H1 (cell line): ENCODE measurements around the gene INPP4A. TPM values are rescaled to one million over a fixed set of nuclear protein-coding genes. Genes with fewer than 3 reads are reported as not detected.

Experiments used
- CTCF ChIA-PET: fragments of 300-600 bp; sonication (Branson Sonifier 250); formaldehyde crosslinking; loops from one replicate; lab custom pipeline; 2021; ENCODE audit not compliant: partially characterized antibody; lab: Charles Lee
- POLR2A ChIA-PET: fragments of 300-600 bp; sonication (Branson Sonifier 250); formaldehyde crosslinking; loops from one replicate; lab custom pipeline; 2021; ENCODE audit warnings: inconsistent platforms; ENCODE audit not compliant: partially characterized antibody; lab: Charles Lee
- DNase-seq, 2 experiments: peaks; one replicate each; pipeline versions ENCODE4 v3.0.0 to v3.0.0-alpha.2; 2010 to 2022; ENCODE audit warnings: low spot score in 2 of 2, low read depth in 1 of 2, mixed read lengths in 1 of 2
- FAIRE-seq: peaks from 2 replicates; lab custom pipeline; 2011; peaks lifted over from hg19 to GRCh38; lab: Jason Lieb, UNC
- H2AFZ ChIP-seq: 2 replicates; pipeline ENCODE4 v1.8.1; 2012; ENCODE audit warnings: low read length, inconsistent platforms
- H2AK5ac ChIP-seq: 2 replicates; pipeline ENCODE4 v1.6.1; 2013; ENCODE audit warnings: low read depth, low read length
- H2BK120ac ChIP-seq: replicated peaks from 2 replicates; pipeline ENCODE3; 2013; ENCODE audit warnings: low read depth, low read length, inconsistent platforms
- H2BK12ac ChIP-seq: 2 replicates; pipeline ENCODE4 v1.6.1; 2013; ENCODE audit warnings: low read depth, low read length
- H2BK15ac ChIP-seq: 2 replicates; pipeline ENCODE4 v1.6.1; 2013; ENCODE audit warnings: low read length
- H2BK20ac ChIP-seq: 2 replicates; pipeline ENCODE4 v1.6.1; 2013; ENCODE audit warnings: low read length
- H2BK5ac ChIP-seq: 2 replicates; pipeline ENCODE4 v1.6.1; 2013; ENCODE audit warnings: low read depth, low read length
- H3K14ac ChIP-seq: 2 replicates; pipeline ENCODE4 v1.6.1; 2013; ENCODE audit warnings: inconsistent platforms; ENCODE audit not compliant: insufficient read length
- H3K18ac ChIP-seq: 2 replicates; pipeline ENCODE4 v1.6.1; 2013; ENCODE audit warnings: low read length; ENCODE audit errors: extremely low read depth
- H3K23ac ChIP-seq: 2 replicates; pipeline ENCODE4 v1.6.1; 2013; ENCODE audit warnings: inconsistent platforms; ENCODE audit not compliant: insufficient read length
- H3K23me2 ChIP-seq: 2 replicates; pipeline ENCODE4 v1.6.1; 2013; ENCODE audit warnings: low read depth, low read length
- H3K27ac ChIP-seq: 2 replicates; pipeline ENCODE4 v1.6.1; 2011; ENCODE audit warnings: low read depth, low read length, inconsistent platforms
- H3K27me3 ChIP-seq, 4 experiments: replicated peaks in 1 of 4; 1 replicate in 1 of 4; 2 replicates in 3 of 4; pipeline versions ENCODE4 v1.6.1 to v1.8.1; 2011 to 2013; ENCODE audit warnings: low read length in 3 of 4, mild to moderate bottlenecking in 3 of 4, inconsistent platforms in 2 of 4, mixed read lengths in 2 of 4, moderate library complexity in 1 of 4; ENCODE audit not compliant: control insufficient read depth in 3 of 4, insufficient read depth in 3 of 4; ENCODE audit errors: extremely low read depth in 1 of 4
- H3K36me3 ChIP-seq, 4 experiments: 2 replicates each; pipeline versions ENCODE4 v1.6.1 to v1.8.1; 2011 to 2013; ENCODE audit warnings: mild to moderate bottlenecking in 4 of 4, low read length in 3 of 4, moderate library complexity in 2 of 4, control low read depth in 1 of 4, inconsistent platforms in 1 of 4; ENCODE audit not compliant: insufficient read depth in 4 of 4, control insufficient read depth in 2 of 4
- H3K4ac ChIP-seq: replicated peaks from 2 replicates; pipeline ENCODE3; 2013; ENCODE audit warnings: low read length, low read depth, mixed read lengths, inconsistent platforms; ENCODE audit not compliant: insufficient read length
- H3K4me1 ChIP-seq, 4 experiments: replicated peaks in 1 of 4; 1 replicate in 1 of 4; 2 replicates in 3 of 4; pipeline versions ENCODE4 v1.6.1 to v1.8.1; 2011 to 2013; ENCODE audit warnings: low read length in 3 of 4, inconsistent platforms in 2 of 4, mixed read lengths in 1 of 4; ENCODE audit not compliant: insufficient read depth in 4 of 4, control insufficient read depth in 3 of 4
- H3K4me2 ChIP-seq, 2 experiments: 2 replicates each; pipeline versions ENCODE4 v1.6.1 to v1.8.1; 2011 to 2013; ENCODE audit warnings: low read depth in 2 of 2, low read length in 2 of 2, control low read depth in 1 of 2, inconsistent platforms in 1 of 2, mild to moderate bottlenecking in 1 of 2; ENCODE audit not compliant: insufficient read depth in 1 of 2
- H3K4me3 ChIP-seq, 4 experiments: fragments of 200-600, 300-600 bp in 1 of 4; sonication (generic), shearing (Covaris generic), sonication (Bioruptor Twin) in 1 of 4; 2 replicates each; pipeline versions ENCODE4 v1.5.1 to v1.8.1; 2011 to 2016; ENCODE audit warnings: low read length in 4 of 4, low read depth in 3 of 4, control low read depth in 2 of 4, inconsistent platforms in 2 of 4, mild to moderate bottlenecking in 2 of 4, mixed read lengths in 1 of 4, moderate library complexity in 1 of 4; ENCODE audit not compliant: insufficient read depth in 2 of 4; ENCODE audit errors: extremely low read depth in 1 of 4
- H3K56ac ChIP-seq: replicated peaks from 2 replicates; pipeline ENCODE3; 2013; ENCODE audit warnings: low read depth, mild to moderate bottlenecking, mixed read lengths, low read length, inconsistent platforms; ENCODE audit not compliant: insufficient read length
- H3K79me1 ChIP-seq: 2 replicates; pipeline ENCODE4 v1.6.1; 2013; ENCODE audit warnings: low read depth, low read length, control low read depth
- H3K79me2 ChIP-seq, 2 experiments: 2 replicates each; pipeline versions ENCODE4 v1.6.1 to v1.8.1; 2012 to 2013; ENCODE audit warnings: low read length in 2 of 2, mild to moderate bottlenecking in 2 of 2, inconsistent platforms in 1 of 2; ENCODE audit not compliant: insufficient read depth in 2 of 2, control insufficient read depth in 1 of 2
- H3K9ac ChIP-seq, 4 experiments: replicated peaks in 1 of 4; 1 replicate in 1 of 4; 2 replicates in 3 of 4; pipeline versions ENCODE4 v1.6.1 to v1.8.1; 2011 to 2013; ENCODE audit warnings: low read depth in 3 of 4, low read length in 3 of 4, control low read depth in 2 of 4, mild to moderate bottlenecking in 2 of 4, moderate library complexity in 2 of 4, inconsistent platforms in 1 of 4; ENCODE audit errors: extremely low read depth in 1 of 4
- H3K9me3 ChIP-seq, 2 experiments: 2 replicates each; pipeline versions ENCODE4 v1.6.1 to v1.8.1; 2012 to 2013; ENCODE audit warnings: mild to moderate bottlenecking in 2 of 2, moderate library complexity in 2 of 2, control low read depth in 1 of 2, inconsistent platforms in 1 of 2, low read depth in 1 of 2, low read length in 1 of 2, mixed read lengths in 1 of 2; ENCODE audit not compliant: insufficient read depth in 2 of 2
- H4K20me1 ChIP-seq, 2 experiments: replicated peaks in 1 of 2; 2 replicates each; pipeline versions ENCODE3 to v1.8.1; 2011 to 2013; ENCODE audit warnings: inconsistent platforms in 2 of 2, low read length in 2 of 2, mild to moderate bottlenecking in 1 of 2; ENCODE audit not compliant: insufficient read depth in 2 of 2, control insufficient read depth in 1 of 2
- H4K5ac ChIP-seq: 2 replicates; pipeline ENCODE4 v1.6.1; 2013; ENCODE audit warnings: low read length, low read depth, mixed read lengths, inconsistent platforms; ENCODE audit not compliant: insufficient read length
- H4K8ac ChIP-seq: 2 replicates; pipeline ENCODE4 v1.8.0; 2013; ENCODE audit warnings: mild to moderate bottlenecking, moderate library complexity, low read length, inconsistent platforms; ENCODE audit not compliant: insufficient read depth; ENCODE audit errors: extremely low read depth
- H4K91ac ChIP-seq: replicated peaks from 2 replicates; pipeline ENCODE3; 2013; ENCODE audit warnings: low read length, mixed read lengths, inconsistent platforms; ENCODE audit not compliant: insufficient read length
- BACH1 ChIP-seq: IDR thresholded peaks from 2 replicates; pipeline ENCODE4 v1.6.1; 2012; ENCODE audit warnings: low read length, improper control_type of control experiment
- CHD2 ChIP-seq: IDR thresholded peaks from 2 replicates; pipeline ENCODE4 v1.6.1; 2012; ENCODE audit warnings: low read length, improper control_type of control experiment
- GTF2F1 ChIP-seq: IDR thresholded peaks from 2 replicates; pipeline ENCODE4 v1.6.1; 2012; ENCODE audit warnings: low read depth, low read length, improper control_type of control experiment, borderline replicate concordance
- JUN ChIP-seq: IDR thresholded peaks from 2 replicates; pipeline ENCODE4 v1.6.1; 2011; ENCODE audit warnings: low read depth, mild to moderate bottlenecking, improper control_type of control experiment, low read length
- KDM4A ChIP-seq: IDR thresholded peaks from one replicate; pipeline ENCODE4 v1.7.1; 2012; ENCODE audit warnings: low read depth, mild to moderate bottlenecking, moderate library complexity, low read length, inconsistent platforms; ENCODE audit not compliant: severe bottlenecking
- PHF8 ChIP-seq: fragments of 200-600 bp; sonication (generic); conservative IDR thresholded peaks from 2 replicates; pipeline ENCODE4 v1.7.1; 2012; ENCODE audit warnings: low read depth, mild to moderate bottlenecking, inconsistent platforms, low read length, moderate library complexity
- RXRA ChIP-seq: IDR thresholded peaks from 2 replicates; pipeline ENCODE4 v1.6.1; 2011; ENCODE audit warnings: low read depth, mild to moderate bottlenecking, low read length, moderate library complexity; ENCODE audit not compliant: insufficient read depth
- SP2 ChIP-seq: IDR thresholded peaks from 2 replicates; pipeline ENCODE4 v1.6.1; 2012; ENCODE audit warnings: mild to moderate bottlenecking, low read length, inconsistent platforms
- SRF ChIP-seq: IDR thresholded peaks from 2 replicates; pipeline ENCODE4 v1.6.1; 2011; ENCODE audit warnings: mild to moderate bottlenecking, low read depth, low read length, moderate library complexity
- WGBS, 2 experiments: shearing (Covaris generic) in 1 of 2; methylation state at CpG; one replicate each; pipeline versions ENCODE4 v1.1.6 to v1.1.7; 2013 to 2015; ENCODE audit warnings: low lambda C conversion rate in 2 of 2, mixed read lengths in 2 of 2, inconsistent platforms in 1 of 2, low coverage in 1 of 2, missing lambda C conversion rate in 1 of 2; ENCODE audit not compliant: insufficient replicate concordance in 2 of 2, insufficient coverage in 1 of 2, insufficient read length in 1 of 2; ENCODE audit errors: extremely low coverage in 1 of 2, missing lambda C conversion rate in 1 of 2; 5-methylcytosine and 5-hydroxymethylcytosine counted together
- polyA plus RNA-seq, 7 experiments: library from polyadenylated mRNA; depleted of rRNA in 3 of 7; stranded (reverse) in 5 of 7; unstranded in 2 of 7; fragments of >200 nt in 5 of 7; fragments of 200-250 nt in 2 of 7; gene quantifications; 1 replicate in 5 of 7; 2 replicates in 1 of 7; 4 replicates in 1 of 7; pipeline versions ENCODE4 v1.2.1 to v1.2.3, GENCODE V29; 2011 to 2013; ENCODE audit warnings: missing spikeins in 2 of 7, mixed read lengths in 2 of 7
- total RNA-seq: library from RNA; stranded (reverse); fragmentation: NEBNext Ultra II Directional; extraction: Animal tissue kit (Norgen Biotek cat#: 25700); gene quantifications from 2 replicates; pipeline ENCODE4 v1.2.1, GENCODE V29; 2021
- TF ChIP-seq, protein P1 (sequence below): IDR thresholded peaks from 2 replicates; pipeline ENCODE4 v1.6.1; 2012; ENCODE audit warnings: low read length, inconsistent platforms
- TF ChIP-seq, protein P2 (sequence below): IDR thresholded peaks from 2 replicates; pipeline ENCODE4 v1.6.1; 2012; ENCODE audit warnings: inconsistent platforms

Gene INPP4A
- total and polyA plus RNA-seq, 2 of the 8 experiments (the other 6 are each of a cell fraction or from before 2014, with no cell fraction given): 25.6 to 34.3 TPM

DNA sequence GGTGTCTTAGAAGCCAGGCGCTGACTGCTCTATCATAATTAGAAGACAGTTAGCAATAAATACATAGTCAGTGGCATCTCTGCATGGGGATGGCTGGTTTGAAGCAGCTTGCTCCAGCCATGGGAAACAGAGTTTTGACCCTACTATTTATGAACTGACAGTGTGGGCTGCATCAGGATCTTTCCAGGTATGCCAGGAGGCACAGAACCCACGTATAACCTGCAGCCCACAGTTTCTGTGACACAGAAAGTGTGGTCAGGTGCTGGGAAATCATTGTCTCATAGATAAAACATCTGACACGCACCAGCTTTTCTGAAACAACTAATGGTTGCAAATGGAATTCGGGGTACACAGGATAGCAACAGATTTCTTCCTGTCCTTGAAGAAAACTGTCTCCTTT, 34.7 kb downstream of the INPP4A start:
- POLR2A ChIA-PET: interaction anchor here (1.5 to 2.1 kb wide), 2 partner anchors 8 to 9 kb away, joined by 5 to 7 read pairs; no protein-coding TSS in a partner anchor
- Histone ChIP-seq H3K4ac (no peak overlapping the region), H2BK15ac (no peak overlapping the region), H4K8ac (no peak overlapping the region), H3K9ac (no peak overlapping the region), H3K79me2 (peaks cover 0 to 95% of the 10 kb centered on the region in 2 experiments; a peak in 3 of 4 replicates), H3K23me2 (no peaks in the 10 kb centered on the region), H4K91ac (no peak overlapping the region), H3K79me1 (peaks cover 23% of the 10 kb centered on the region), H3K27me3 (no peaks in the 10 kb centered on the region), H3K23ac (no peak overlapping the region), H3K4me3 (no peak overlapping the region), H2BK120ac (no peak overlapping the region), H2AK5ac (no peak overlapping the region), H4K20me1 (peaks cover 16 to 36% of the 10 kb centered on the region in 2 experiments), H3K56ac (no peak overlapping the region), H3K9me3 (no peaks in the 10 kb centered on the region), H3K18ac (no peak overlapping the region), H2AFZ (no peak overlapping the region), H4K5ac (no peak overlapping the region), H2BK5ac (no peak overlapping the region), H3K14ac (no peak overlapping the region), H3K27ac (no peak overlapping the region), H3K4me1 (peaks cover 4 to 31% (median 22%) of the 10 kb centered on the region in 4 experiments), H3K4me2 (no peak overlapping the region; a peak in 1 of 4 replicates), H2BK20ac (no peak overlapping the region), H2BK12ac (no peak overlapping the region), H3K36me3 (no peaks in the 10 kb centered on the region)
- 93% methylated on average over 4 of the region's 4 CpGs; no CpG with 5 or more reads in 1 of the 2 experiments for WGBS, 2 experiments
- no peak for DNase-seq
- FAIRE-seq: no peak
- CTCF ChIA-PET: interaction anchor here (0.7 to 2.4 kb wide), 4 partner anchors 9 to 38 kb away, joined by 3 to 9 read pairs (median 6); no protein-coding TSS in a partner anchor
- TF ChIP-seq, protein P1, sequence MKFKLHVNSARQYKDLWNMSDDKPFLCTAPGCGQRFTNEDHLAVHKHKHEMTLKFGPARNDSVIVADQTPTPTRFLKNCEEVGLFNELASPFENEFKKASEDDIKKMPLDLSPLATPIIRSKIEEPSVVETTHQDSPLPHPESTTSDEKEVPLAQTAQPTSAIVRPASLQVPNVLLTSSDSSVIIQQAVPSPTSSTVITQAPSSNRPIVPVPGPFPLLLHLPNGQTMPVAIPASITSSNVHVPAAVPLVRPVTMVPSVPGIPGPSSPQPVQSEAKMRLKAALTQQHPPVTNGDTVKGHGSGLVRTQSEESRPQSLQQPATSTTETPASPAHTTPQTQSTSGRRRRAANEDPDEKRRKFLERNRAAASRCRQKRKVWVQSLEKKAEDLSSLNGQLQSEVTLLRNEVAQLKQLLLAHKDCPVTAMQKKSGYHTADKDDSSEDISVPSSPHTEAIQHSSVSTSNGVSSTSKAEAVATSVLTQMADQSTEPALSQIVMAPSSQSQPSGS: no peak
- TF ChIP-seq CHD2 (no peak), RXRA (no peak), SP2 (no peak), SRF (no peak), GTF2F1 (no peak), PHF8 (no peak), JUN (no peak), BACH1 (no peak), KDM4A (no peak)
- TF ChIP-seq, protein P2, sequence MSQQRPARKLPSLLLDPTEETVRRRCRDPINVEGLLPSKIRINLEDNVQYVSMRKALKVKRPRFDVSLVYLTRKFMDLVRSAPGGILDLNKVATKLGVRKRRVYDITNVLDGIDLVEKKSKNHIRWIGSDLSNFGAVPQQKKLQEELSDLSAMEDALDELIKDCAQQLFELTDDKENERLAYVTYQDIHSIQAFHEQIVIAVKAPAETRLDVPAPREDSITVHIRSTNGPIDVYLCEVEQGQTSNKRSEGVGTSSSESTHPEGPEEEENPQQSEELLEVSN: no peak
